ENCODE measurements around the gene CLEC4G.
"Not testable (repeated sequence)": the region's sequence is repeated elsewhere in the genome, so short reads cannot be mapped to it uniquely, and the experiment has no call there.

CLEC4G gene, protein sequence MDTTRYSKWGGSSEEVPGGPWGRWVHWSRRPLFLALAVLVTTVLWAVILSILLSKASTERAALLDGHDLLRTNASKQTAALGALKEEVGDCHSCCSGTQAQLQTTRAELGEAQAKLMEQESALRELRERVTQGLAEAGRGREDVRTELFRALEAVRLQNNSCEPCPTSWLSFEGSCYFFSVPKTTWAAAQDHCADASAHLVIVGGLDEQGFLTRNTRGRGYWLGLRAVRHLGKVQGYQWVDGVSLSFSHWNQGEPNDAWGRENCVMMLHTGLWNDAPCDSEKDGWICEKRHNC

DNA sequence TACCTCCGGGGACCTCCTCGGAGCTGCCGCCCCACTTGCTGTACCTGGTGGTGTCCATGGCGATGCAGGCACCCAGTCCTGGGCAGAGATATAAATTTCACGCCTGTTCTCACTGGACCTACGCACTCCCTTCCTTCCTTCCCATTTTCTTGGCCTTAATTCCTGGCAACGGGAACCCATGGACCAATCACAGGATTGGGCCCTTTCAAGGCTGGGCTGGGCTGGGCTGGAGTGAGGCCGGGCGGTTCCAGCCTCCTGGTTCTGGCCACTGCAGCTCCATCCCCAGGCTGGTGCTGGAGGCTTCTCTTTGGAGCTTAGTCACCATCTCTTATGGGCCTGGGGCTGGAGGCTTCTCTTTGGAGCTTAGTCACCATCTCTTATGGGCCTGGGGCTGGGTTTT is at the start of gene CLEC4G:
TSS of gene CLEC4G (minus strand) at position 66 of the 400 bp plus-strand sequence. CDS start at position 58, 8 bp downstream.
- DNase-seq, result no peak

DNA sequence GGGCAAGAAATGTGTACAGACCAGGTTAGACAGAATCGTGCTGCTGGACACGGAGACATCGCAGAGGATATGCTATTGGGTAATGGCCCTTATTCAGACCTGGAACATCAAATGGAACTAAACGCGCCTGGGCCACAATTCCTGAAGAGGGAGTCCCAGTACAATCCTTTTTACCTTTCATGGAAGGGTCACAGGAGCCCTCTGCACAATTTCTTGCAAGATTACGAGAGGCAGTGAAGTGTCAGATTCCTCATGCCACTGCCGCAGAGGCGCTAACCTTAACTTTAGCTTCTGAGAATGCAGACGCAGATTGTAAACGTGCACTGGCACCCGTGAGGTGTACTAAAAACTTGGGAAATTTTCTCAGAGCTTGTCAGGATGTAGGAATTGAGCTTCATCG is 49.2 kb upstream of the CLEC4G start:
- DNase-seq, result no peak

DNA sequence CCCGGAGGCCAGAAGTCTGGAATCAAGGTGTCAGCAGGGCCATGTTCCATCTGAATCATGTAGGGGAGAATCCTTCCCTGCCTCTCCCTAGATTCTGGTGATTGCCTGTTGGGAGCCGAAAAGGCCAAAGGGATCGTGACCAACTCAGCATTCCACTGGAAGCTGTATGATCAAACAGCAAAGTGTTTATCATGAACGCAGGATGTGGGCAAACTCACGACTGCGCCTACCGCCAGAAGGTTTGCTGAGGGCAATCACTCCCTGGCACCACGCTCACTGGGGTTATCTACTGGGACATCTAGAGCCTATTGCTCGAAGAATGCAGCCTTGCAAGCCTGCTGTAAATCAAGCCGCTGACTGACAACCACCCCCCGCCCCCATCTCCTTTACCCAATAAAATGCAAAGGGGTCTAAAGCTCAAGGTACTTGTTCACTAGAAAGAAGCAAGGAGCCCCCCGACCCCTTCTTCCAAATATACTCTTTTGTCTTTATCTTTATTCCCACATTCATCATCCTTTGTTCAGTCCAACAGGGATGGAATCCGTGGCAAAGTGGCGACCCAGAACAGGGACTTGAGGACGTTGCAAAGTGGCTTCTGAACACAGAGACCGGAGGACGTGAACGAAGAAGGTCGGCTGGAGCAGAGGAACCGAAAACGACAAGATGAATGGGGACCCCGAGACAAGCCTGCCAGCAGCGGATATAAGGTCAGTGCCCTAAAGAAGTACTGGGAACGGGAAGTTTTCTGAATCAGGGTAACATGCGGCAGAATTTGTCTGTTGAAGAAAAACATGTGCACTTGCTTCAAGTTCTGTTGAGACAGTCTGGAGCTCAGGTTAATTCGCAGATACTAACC is 47.9 kb upstream of the CLEC4G start:
- no peak for DNase-seq

DNA sequence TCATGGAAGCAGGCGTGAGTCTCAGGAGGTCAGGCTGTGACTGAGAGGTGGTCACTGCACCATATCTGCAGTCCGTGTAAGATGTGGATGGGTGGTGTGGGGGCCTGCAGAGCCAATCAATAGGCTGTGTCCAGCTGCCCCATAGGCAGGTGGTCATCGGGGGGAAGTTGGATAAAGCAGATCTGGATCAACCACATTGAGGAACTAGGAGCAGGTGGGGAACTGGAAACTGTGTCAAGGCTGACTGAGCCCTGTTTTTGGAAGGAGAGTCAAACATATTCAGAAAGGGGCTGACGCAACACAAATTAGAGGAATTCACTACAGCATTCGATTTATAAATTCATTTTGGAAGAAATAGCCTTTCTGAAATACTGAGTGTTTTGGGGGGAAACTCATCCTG is 46.2 kb upstream of the CLEC4G start:
- DNase-seq, result no peak

DNA sequence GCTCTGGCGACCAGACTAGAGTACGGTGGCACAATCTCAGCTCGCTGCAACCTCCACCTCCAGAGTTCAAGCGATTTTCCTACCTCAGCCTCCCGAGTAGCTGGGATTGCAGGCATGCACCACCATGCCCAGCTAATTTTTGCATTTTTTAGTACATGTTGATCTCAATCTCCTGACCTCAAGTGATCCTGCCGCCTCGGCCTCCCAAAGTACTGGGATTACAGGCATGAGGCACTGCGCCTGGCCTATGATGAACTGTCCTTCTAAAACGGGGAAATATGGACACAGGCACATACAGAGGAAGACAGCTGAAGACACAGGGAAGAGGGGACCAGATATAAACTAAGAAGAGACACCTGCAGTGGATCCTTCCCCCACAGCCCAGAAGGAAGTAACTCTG is 43.9 kb upstream of the CLEC4G start:
- DNase-seq, result no peak

DNA sequence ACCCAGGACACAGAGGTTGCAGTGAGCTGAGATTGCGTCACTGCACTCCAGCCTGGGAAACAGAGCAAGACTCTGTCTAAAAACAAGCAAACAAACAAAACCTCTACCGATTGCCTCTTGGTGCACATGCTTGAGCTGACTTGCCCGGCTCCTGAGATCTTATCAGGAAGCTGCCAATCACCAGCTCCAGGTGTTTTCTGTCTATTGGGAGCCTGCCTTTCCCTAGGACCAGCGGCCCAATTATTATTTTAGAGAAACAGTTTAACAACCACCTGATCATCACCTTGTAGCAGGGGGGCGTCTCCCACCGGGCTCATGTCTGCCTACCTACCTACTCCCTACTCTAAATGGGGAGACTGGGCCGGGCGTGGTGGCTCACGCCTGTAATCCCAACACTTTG is 41.9 kb upstream of the CLEC4G start:
- DNase-seq, result no peak

DNA sequence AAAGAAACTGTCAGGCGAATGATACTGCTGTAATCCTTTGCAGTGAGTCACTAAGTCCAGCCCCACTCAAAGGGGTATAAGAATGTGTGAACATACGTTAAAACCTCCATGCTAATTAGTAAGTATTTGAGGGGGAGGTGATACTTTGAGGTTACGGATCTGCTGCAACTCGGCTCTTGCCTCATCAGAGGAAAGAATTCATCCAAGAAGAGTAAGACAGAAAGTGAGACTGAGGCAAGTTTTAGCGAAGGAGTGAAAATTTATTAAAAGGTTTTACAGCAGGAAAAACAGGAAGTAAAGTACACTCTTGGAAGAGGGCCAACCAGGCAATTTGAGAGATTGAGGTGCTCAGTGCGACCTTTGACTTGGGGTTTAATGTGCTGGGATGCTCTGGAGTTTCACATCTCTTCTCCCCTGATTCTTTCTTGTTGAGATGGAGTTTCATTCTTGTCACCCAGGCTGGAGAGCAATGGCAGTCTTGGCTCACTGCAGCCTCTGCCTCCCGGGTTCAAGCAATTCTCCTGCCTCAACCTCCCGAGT is 40.9 kb upstream of the CLEC4G start:
- DNase-seq, result no peak

DNA sequence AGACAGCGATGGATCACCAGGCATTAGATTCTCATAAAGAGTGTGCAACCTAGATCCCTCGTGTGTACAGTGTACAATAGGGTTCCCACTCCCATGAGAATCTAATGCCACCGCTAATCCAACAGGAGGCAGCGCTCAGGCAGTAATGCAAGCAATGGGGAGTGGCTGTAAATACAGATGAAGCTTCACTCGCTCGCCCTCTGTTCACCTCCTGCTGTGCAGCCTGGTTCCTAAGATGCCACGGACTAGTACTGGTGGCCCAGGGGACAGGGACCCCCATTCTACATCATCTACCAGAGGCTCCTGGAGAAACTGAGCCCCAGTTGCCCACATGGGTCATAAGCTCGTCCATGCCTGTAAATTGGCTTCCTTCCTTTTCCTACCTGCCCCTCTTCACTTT is 39.2 kb upstream of the CLEC4G start:
- no peak for DNase-seq

DNA sequence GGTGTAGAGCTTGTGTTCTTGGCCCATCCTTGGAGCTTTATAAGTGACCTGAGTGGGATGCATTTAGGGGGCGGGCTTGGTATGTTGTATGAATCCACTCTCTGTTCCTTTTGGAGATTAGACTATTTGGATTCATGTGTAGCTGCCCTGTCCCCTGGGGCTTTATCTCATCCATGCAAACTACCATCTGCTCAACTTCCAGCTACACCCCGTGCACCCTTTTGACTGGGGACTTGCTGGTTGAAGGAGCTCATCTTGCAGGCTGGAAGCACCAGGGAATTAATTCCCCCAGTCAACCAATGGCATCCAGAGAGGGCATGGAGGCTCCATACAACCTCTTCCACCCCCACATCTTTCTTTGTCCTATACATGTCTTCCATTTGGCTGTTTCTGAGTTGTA is 37.3 kb upstream of the CLEC4G start:
- no peak for DNase-seq

DNA sequence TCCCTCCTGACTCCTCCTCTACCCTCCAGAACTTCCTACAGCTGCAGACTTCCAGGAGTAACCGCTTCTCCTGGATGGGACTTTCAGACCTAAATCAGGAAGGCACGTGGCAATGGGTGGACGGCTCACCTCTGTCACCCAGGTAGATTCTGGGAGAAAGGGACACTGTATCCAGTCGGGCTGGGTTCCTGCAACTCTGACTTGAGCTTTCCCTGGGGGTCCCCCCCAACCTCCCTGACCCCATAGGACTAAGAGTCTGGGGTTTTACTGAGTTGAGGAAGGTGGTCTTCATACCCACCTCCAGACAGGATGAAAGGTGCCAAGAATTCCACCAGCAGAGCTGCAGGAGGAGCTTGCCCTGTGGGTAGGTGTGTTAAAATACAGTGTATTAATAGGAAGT is 35.6 kb upstream of the CLEC4G start:
- DNase-seq, result no peak

DNA sequence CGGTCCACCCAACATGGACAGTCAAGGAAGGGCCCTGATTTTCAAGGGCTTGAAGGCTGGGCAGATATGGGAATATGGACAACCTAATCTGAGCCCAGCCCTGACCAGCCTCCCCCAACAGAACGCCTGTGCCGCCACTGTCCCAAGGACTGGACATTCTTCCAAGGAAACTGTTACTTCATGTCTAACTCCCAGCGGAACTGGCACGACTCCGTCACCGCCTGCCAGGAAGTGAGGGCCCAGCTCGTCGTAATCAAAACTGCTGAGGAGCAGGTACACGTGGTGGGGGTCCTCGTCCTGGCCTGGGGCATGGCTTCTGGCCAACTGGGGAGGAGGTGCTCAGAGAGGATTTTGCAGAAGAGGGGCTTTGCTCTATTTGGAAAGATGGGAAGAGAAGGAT is 34.6 kb upstream of the CLEC4G start:
- no peak for DNase-seq

DNA sequence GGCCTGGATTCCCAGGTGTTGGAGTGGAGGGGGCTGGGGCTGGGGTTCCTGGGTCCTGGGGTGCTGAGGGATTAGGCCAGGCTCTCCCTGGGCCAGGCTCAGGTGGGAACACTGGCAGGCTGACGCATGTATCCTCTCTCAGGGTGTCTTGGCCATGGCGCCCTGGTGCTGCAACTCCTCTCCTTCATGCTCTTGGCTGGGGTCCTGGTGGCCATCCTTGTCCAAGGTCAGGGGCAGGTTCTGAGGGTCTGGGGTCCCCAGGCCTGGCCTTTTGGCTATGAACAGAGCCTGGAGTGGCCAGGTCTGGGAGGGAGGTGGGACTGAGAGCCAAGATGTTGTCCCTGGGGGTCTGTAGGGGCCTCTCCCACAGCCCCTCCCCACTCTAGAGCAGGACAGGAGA is 33.1 kb upstream of the CLEC4G start:
- DNase-seq, result not testable (repeated sequence)

DNA sequence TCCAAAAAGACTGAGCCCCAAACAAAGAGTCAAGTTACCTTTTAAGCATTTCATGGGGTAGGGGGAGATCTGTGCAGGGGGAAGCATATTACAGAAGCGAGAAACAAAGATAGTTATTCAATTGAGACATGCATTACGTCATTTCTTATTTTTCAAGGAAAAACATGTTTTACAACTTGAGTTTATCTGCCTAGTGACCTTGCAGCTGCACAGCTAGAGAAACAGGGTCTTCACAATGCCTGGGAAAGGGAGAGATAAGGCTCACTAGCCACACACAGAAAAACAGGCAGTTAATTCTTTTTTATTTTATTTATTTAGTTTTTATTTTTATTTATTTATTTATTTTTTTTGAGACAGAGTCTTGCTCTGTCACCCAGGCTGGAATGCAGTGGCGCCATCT is 32.2 kb upstream of the CLEC4G start:
- not testable (repeated sequence) for DNase-seq

DNA sequence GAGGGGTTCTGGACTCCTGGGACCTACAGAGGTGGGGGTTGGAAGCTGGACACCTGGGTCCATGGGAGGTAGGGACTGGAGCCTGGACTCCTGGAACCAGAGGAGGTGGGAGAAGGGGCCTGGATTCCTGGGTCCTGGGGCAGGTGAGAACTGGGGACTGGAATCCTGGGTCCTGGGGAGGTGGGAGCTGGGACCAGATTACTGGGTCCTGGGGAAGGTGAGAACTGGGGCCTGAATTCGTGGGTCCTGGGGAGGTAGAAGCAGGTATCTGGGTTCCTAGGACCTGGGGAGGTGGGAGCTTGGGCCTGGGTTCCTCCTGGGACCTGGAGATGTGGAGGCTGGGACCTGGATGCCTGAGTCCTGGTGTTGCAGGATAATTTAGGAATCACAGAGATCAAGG is 31.8 kb upstream of the CLEC4G start:
- no peak for DNase-seq

DNA sequence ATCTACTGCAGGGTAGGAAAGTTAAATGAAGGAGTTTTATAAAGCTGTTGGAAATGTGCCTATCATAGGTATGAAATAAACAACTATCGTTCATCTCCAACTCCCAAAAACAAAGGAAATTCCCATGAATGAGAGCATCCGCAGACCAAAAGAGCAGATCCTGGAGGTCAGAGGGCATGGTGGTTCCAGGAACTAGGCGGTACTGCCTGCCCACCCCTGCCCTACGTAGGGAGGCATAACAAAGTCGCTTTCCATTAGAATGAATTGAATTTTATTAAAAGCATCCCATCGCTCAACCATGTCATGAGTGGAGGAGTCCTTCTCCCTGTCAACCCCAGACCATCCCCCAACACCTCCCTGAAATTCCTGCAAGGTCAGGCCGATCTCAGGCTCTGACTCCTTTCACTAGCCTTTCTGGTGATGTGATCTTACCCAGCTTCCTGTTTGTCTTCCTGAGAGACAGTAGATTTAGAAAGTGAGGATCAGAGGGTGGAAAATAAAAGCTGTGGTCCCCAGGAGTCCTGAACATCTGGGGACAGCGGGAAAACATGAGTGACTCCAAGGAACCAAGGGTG is 30.9 kb upstream of the CLEC4G start, which contains the start of gene CLEC4M:
TSS of gene CLEC4M (plus strand) at position 525 of the 575 bp plus-strand sequence. CDS start at position 549, 24 bp downstream.
- no peak for DNase-seq

DNA sequence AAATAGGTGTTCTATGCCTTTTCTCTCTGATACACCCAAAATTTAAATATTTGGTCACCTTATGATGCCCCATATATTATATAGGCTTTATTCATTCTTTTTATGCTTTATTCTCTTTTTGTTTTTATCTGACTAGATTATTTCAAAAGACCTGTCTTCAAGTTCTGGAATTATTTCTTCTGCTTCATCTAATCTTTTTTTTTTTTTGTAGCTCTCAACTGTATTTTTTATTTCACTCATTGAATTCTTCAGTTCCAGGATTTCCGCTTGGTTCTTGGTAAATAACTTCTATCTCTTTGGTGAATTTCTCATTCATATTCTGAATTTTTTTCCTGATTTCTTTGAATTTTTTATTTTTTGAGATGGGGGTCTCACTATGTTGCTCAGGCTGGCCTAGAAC is 27.2 kb upstream of the CLEC4G start:
- no peak for DNase-seq

DNA sequence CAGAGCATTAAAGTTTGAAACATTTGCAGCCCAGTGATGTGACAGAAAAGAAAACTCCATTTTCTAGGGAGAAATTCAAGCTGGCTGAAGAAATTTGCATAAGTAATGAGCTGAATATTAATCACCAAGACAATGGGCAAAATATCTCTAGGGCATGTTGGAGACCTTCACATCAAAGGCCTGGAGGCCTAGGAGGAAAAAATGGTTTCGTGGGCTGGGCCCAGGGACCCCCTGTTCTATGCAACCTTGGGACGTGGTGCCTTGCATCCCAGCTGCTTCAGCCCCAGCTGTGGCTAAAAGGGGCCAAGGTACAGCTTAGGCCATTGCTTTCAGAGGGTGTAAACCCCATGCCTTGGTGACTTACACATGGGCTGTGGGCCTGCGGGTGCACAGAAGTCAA is 25.4 kb upstream of the CLEC4G start:
- DNase-seq, result no peak

DNA sequence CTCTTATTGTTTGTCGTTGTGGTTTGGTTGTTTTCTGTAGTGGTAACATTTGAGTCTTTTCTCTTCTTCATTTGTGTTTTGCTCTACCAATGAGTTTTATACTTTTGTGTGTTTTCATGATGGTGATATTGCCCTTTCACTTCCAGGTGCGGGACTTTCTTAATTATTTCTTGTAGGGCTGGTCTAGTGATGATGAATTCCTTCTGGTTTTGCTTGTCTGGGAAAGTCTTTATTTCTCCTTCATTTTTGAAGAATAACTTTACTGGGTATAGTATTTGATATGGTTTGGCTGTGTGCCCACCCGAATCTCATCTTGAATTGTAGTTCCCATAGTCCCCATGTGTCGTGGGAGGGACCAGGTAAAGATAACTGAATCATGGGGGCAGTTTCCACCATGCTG is 24.3 kb upstream of the CLEC4G start:
- DNase-seq, result no peak

DNA sequence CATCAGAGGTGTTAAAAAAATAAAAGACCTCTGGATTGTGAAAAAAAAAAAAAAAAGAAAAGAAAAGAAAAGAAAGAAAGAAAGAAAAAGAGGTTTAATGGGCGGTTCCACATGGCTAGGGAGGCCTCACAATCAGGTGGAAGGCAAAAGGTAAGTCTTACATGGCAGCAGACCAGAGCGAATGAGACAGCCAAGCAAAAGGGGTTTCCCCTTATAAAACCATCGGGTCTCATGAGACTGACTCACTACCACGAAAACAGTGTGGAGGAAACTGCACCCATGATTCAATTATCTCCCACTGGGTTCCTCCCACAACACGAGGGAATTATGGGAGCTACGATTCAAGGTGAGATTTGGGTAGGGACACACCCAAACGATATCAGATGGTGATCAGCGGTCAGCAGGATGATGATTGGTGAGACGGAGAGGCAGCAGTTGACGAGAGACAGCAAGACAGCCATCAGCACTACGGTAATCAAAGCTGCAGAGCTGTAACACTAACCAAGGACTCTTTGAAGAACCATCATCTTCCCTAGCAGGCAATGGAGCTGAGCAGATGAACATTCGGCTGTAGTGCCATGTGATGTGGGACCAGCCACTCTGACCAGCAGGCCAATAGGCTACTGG is 19.4 kb upstream of the CLEC4G start:
- DNase-seq, result no peak

DNA sequence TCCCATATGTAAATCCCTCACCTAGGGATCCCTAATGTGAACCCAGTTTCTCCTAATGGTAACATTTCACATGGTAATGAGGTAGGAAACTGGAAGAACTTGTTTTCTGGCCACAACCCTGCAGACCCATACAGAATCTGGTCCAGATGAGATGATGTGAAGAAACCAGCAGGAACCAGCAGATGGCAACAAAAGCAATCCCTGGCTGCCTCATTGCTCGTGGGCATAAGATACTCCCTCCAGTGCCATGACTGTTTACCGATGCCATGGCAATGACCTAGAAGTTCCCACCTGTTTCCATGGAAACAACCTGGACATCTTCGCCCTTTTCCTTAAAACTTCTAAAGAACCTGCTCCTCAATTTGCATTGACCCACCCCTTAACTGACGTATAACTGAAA is 16.8 kb upstream of the CLEC4G start:
- no peak for DNase-seq

DNA sequence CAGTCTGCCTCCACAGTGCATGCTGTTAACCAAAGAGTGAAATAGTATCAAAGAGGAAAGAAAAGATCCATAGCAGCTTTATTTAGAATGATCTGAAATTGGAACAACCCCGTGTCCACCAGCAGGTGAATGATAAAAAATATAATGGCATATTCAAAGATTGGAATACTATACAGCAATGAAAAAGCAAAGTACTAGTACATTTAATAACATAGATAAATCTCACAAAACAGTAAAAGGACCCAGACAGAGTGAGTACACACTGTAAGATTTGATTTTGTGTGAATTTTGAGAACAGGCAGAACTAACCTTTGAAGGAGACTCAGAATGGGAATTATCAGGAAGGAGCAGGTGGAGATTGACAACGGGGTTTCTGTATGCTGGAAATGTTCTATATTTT is 16.3 kb upstream of the CLEC4G start:
- DNase-seq, result no peak

DNA sequence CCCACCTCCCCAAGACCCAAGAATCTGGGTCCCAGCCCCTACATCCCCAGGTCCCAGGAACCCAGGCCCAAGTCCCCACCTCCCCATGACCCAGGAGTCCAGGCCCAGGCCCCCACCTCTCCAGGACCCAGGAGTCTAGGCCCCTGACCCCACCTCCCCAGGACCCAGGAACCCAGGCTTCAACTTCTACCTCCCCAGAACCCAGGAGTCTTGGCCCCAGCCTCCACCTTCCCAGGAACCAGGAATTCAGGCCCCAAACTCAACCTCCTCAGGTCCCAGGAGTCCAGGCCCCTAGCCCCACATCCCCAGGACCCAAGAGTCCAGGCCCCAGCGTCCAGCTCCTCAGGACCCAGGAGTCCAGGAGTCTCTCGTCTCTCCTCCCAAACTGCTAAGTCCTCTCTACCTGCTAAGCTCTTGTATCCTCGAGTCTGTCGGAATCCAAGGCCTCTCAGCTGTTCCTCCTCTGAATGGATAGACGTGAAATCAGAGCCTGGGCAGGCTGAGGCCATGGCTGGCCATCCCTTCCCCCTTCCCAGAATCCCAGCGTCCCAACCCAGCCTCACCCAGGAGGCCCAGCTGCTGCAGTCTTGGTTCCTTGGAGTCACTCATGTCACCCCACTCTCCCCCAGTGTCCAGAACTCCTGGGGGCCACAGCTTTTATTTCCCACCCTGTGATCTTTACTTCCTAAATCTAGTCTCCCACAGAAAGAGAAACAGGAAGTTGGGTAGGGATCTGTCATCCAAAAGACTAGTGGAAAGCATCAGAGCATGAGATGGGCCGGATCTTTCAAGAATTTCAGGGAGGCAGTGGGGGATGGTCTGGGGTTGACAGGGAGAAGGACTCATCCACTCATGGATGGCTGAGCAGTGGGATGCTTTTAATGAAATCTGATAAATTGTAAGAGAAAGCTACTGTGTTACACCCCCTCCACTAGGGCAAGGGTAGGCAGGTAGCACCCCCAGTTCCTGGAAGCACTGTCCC is 15.3 kb upstream of the CLEC4G start, which contains the start of gene CD209:
TSS of gene CD209 (minus strand) at position 632 of the 982 bp plus-strand sequence. CDS start at position 609, 23 bp downstream.
- DNase-seq, result no peak
